SKM-1 treated with dmso at 0.1 percent for 144 hours (cell line): ENCODE results near the gene EHD1.

ENCODE experiments used
- DNase-seq: peaks from one replicate; lab custom pipeline; 2025; ENCODE audit not compliant: unreplicated experiment; lab: John Stamatoyannopoulos, UW

Gene EHD1

GRCh38 chr11:64910451-64911093, 32.2 kb upstream of the EHD1 start:
- no peak for DNase-seq

DNA sequence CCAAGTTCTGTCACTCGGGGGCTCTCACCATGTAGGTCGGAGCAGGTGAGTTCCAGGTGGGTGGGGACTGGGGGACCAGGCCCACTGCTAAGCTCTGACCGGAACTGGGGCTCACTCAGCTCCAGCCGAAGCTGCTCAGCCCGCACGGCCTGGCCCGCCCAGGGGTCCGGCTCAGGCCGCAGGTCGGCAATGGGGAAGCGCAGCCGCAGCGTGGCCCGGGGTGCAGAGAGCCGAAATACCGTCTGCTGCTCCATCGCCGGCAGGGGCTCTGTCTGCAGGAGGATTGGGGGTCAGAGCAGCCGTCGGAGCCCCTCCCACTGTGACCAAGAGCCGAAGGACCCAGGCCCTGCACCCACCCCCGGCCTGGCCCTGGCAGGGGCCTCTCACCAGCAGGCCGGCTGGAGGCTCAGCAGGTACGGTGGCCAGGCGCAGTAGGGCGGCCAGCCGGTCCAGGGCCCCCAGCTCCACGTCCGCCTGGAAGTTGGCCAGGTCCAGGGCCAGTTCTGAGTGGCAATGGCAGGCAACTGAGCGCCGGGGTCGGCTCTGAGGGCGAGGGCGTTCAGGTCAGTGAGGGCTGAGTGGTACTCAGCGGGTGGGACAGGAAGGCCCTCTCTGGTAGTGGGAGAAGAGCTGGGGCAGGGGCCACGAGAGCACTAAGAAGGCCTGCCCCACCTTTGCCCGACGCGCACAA, 31.4 kb upstream of the EHD1 start:
- DNase-seq: no peak

DNA sequence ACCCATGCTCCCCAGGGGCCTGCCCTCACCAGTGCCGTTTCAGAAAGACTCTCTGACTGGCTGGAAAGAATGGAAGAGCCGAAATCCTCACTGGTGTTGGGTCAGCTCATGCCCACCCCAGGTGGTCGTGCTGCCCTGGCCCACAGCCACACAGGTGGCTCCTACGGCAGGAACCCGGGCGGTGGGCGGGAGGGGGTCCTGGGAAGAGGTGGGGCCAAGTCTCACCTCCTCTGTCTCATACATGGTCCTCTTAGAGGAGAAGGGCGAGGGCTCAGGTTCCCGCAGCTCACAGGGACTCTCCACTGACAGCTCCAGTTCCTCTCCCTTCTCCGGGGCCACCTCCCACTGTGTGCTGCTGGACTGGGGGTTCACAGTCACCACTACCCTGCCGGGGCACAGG, 30.3 kb upstream of the EHD1 start:
- DNase-seq: no peak

DNA sequence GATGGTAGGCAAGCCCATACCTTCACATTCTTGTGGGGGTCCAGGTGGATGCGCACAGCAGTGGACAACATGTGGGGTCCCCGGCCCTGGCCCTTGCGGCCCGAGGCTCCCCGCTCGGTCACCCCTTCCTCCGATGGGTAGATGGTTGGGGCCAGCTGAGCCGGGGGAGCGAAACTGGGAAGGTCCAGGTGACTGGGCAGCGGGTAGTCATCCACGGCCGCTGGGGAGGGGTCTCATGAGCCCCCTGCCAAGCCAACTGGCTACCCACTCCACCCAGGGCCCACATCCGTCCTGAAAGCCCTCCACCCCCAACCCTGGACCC, 27.9 kb upstream of the EHD1 start:
- DNase-seq: no peak

DNA sequence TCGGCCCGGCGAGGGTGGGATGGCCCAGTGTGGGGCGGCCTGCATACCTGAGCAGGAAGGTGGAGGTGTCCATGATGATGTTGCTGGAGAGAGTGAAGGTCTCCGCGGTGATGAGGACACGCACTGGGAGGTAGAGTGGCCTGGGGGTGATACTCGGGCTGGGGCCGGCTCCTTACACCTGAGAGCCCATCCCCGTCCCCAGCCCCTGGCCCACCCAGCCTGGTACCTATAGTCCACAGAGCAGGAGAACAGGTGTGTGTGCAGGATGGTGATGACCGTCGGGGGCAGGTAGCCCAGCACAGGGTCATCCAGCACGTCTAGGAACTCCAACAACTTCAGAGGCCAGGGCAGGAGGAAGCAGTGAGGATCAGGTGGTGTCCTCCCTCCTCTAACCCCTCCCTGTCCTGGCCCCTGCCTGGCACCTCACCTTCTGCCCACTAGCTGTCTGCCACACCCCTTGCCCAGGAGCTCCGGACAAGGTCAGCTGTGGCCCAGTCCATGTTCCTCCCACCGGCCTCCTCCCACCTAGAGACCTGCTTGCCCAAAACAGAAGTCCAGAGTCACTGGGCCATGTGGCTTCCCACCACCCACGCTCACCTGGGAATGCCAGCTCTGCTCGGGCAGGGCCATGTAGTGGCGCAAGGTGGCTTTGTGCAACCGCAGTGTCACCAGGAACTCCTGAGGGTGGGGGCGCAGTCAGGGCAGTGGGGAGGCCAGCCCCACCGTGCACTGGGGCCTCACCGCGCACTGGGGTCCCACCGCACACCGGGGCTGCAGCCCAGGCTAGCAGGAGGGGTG, 27.3 kb upstream of the EHD1 start:
- no peak for DNase-seq

- no peak for DNase-seq
Observed at GRCh38 chr11:64903291-64903833, 24.9 kb upstream of the EHD1 start.

DNA sequence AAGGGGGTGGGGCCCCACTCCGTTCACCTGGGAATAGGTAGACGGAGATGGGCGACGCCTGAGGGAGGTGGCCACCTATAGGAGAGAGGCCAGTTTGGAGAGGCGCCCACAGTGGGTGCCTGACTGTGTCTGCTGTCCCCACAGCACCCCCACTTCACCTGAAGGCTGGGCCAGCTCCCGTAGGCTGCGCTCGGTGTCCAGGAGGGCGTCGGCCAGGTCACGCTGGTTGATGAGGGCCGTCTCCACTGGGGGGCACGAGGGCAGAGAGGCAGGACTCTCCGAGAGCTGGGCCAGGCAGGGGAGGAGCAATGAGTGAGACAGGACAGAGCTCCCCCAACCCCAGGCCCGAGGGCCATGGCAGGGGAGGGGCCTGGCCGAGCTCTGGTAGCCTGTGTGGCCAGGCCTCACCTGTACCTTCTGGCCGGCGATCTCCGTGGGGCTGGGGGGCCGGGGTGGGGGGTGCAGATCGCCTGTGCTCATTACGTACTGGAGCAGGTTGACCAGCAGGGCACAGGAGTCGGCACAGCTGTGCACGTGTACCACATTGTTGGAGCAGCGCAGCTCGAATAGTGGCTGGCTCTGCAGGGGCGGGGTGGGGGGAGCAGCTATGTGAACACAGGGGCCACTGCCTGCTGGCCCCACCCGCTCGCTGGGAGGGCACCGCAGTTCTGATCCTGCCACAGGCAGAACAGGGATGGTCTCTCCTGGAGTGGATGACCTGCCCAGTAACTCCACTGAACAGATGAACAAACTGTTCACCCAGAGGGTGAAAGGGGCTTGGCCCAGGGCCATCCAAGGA, 23.9 kb upstream of the EHD1 start:
- no peak for DNase-seq

- no peak for DNase-seq
Observed at GRCh38 chr11:64900774-64901173, 22.4 kb upstream of the EHD1 start.

- no peak for DNase-seq
Observed at GRCh38 chr11:64900263-64900678, 21.9 kb upstream of the EHD1 start.

- no peak for DNase-seq
Observed at GRCh38 chr11:64898541-64898940, 20.1 kb upstream of the EHD1 start.

GRCh38 chr11:64898076-64898445, 19.6 kb upstream of the EHD1 start:
- no peak for DNase-seq

DNA sequence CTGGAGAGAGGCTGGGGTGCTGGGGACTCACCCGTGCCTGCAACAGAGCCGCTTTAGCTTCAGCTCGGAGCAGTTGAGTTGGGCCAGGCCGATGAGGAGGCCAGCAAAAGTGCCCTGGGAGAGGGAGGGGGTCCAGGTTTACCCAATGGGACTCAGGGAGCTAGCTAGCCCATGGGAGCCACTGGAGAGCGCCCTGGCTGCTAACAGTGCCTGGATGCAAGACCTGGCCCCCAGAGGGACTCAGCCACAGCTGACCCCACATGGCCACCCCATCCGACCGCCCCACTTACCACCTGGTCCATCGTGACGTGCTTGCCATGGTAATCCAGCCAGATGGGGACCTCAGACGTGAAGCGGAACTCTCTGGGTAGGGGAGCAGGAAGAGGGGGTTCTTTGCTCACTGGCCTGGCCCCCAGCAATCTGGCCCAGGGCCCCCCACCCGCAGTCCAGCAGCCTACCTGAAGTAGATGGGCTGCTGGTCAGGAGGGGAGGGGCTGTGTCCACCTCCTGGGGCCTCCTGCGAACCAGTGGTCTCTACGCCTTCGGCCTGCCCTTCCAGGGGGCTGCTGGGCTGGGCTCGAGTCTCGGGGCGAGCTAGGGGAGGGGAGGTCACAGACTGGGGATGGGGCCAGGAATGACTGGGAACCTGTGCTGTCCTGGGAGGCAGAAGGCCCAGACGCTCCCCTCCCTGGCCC, 19.1 kb upstream of the EHD1 start:
- no peak for DNase-seq

DNA sequence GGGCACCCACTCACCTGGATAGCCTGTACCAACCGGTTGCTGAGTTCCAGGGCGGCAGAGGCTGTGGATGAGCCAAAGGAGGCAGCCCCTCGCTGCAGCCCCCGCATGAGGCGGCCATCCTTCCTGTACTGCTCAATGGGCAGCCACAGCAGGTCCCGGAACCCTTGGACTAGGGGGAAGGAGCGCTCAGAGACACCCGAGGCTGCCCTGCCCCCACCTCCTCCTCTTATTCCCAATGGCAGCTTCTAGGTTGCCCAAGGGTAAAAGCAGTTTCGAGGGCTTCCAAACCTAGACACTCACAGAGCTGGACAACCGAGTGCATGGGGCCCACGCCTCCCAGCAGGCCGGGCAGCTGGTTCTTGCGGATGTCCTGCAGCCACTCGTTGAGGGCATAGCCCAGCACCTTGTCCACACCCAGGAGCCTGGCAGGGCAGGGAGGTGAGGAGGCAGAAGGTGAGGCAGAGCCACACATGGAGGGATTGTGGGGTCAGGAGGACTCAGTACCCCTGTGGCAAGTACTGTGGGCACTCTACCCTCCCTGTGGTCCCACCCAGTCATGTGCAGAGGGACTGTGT, 18.1 kb upstream of the EHD1 start:
- no peak for DNase-seq

GRCh38 chr11:64894812-64895452, 16.5 kb upstream of the EHD1 start:
- DNase-seq: no peak

DNA sequence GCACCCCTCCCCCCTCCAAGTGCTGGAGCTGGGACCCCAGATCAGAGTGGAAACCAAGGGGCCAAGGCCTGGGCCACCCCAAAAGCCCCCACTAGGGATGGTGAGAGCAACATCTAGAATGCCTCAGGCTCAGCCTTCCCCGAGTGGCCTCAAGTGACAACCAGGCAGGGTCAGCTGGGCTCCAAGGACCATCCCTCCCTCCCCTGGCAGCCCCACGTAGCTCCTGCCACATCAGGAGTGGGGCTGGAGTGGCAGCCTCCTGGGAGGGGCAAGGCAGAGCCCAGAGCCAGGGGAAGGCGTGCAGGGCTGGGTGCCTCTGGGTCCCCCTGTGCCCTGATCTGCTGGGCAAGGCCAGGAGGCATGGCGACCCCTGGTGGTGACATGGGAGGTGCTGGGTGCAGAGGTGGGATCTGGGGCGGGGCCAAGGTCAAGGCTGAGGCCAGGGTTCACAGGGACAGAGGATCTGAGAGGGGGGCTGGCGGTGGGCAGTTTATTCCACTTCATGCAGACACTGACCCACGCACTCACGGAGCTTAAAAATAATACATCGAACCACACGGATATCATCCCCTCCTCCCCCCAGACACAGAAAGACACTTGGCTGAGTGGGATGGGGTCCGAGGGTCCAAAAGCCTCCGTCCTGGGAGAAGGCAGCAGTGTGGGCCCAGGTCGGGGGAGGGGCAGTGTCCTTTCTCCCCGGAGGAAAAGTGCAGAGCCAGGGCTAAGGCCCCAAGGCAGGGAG, 15.8 kb upstream of the EHD1 start:
- DNase-seq: peak; percentile 35

DNA sequence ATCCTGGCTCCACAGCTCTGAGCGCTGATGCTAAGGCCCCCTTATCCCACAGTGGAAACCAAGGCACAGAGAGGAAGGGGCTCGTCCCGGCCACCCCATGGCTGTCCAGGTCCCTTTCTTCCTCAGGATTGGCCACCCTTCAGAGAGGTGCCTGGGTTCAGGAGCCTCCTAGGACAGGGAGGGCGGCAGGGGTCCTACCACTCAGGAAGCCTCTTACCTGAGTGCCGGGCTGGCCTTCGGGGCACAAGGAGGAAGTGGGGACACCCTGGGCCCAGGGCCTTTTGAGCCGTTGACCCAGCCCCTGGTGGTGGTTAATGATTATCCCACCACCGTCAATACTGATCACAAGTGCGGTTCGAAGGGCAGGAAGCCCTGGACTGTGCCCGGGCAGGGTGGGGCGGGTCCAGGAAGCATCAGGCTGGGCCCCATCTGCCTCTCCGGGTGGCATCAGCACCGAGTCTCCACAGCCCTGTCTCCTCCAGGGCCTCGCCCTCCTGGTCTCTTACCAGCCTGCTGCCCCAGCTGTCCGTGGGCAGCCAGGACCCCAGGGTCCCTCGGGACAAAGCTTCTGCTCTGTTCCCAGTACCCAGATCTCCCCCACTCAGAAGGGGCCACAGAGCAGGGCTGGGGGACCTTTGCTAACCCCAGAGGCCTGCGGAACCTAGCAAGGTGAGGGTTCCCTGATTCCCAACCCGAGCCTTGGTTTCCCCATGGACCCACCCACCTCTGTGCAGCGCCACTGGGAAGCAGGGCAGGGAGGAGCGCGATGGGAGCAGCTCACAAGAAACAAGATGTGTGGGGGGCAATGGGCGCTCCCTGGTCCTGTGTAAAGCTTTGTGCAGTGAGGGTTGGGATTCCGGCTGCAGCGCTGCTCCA, 15.0 kb upstream of the EHD1 start:
- no peak for DNase-seq

DNA sequence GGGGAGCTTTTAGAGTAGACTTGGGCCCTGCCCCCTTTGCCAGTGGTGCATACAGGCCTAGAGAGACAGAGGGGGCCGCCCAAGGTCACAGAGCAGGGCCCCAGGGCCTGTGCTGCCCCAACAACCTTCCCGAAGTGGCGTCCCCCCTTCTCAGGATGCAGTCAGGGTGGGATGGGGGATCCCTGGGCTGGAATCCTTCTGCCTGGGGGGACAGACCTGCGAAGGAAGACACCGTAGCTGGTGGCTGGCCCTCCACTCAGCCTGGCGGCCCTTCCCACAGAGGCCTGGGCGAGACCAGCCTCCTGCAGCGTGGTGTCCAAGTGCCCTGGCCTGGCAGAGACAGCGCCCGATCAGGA, 14.4 kb upstream of the EHD1 start:
- DNase-seq: no peak

- no peak for DNase-seq
Observed at GRCh38 chr11:64892411-64892831, 14.0 kb upstream of the EHD1 start.
